Neuronal stem cell (in vitro differentiated cells): Measurements from ENCODE around the gene FMNL1.

Experiments used
- DNase-seq: peaks from one replicate; pipeline ENCODE4 v3.0.0-alpha.2; 2013; ENCODE audit warnings: low spot score
- H2AFZ ChIP-seq: one replicate; pipeline ENCODE4 v1.6.1; 2013; ENCODE audit warnings: mild to moderate bottlenecking, low read length, inconsistent platforms
- H2AK5ac ChIP-seq: 2 replicates; pipeline ENCODE4 v1.6.1; 2013; ENCODE audit warnings: low read depth, mild to moderate bottlenecking, inconsistent platforms, low read length, moderate library complexity, mixed read lengths
- H2BK120ac ChIP-seq: 2 replicates; pipeline ENCODE4 v1.6.1; 2013; ENCODE audit warnings: low read depth, mild to moderate bottlenecking, inconsistent platforms, low read length, moderate library complexity, mixed read lengths
- H2BK12ac ChIP-seq: one replicate; pipeline ENCODE4 v1.6.1; 2013; ENCODE audit warnings: low read length, inconsistent platforms
- H2BK15ac ChIP-seq: 2 replicates; pipeline ENCODE4 v1.6.1; 2013; ENCODE audit warnings: mild to moderate bottlenecking, low read length, inconsistent platforms, mixed read lengths
- H2BK5ac ChIP-seq: one replicate; pipeline ENCODE4 v1.6.1; 2013; ENCODE audit warnings: inconsistent platforms, mild to moderate bottlenecking, low read length, moderate library complexity
- H3K14ac ChIP-seq: one replicate; pipeline ENCODE4 v1.6.1; 2013; ENCODE audit warnings: low read length, inconsistent platforms
- H3K18ac ChIP-seq: 2 replicates; pipeline ENCODE4 v1.6.1; 2013; ENCODE audit warnings: low read length, inconsistent platforms
- H3K23ac ChIP-seq: 2 replicates; pipeline ENCODE4 v1.6.1; 2013; ENCODE audit warnings: low read depth, mild to moderate bottlenecking, mixed read lengths, low read length, inconsistent platforms; ENCODE audit not compliant: poor library complexity
- H3K27ac ChIP-seq: replicated peaks from 3 replicates; pipeline ENCODE4 v1.5.1; 2013; ENCODE audit warnings: low read length, inconsistent platforms
- H3K27me3 ChIP-seq, 3 experiments: 2 replicates each; pipeline ENCODE4 v1.6.1; 2013; ENCODE audit warnings: low read length in 3 of 3, mild to moderate bottlenecking in 2 of 3, inconsistent platforms in 1 of 3, low read depth in 1 of 3, mixed read lengths in 1 of 3, moderate library complexity in 1 of 3; ENCODE audit not compliant: control insufficient read depth in 3 of 3, insufficient read depth in 3 of 3
- H3K36me3 ChIP-seq, 2 donors: replicated peaks in 1 of 2; 2 replicates each; pipeline ENCODE4 v1.6.1; 2013; ENCODE audit warnings: low read length in 2 of 2; ENCODE audit not compliant: control insufficient read depth in 2 of 2, insufficient read depth in 2 of 2
- H3K4ac ChIP-seq: 2 replicates; pipeline ENCODE4 v1.6.1; 2013; ENCODE audit warnings: inconsistent platforms, mild to moderate bottlenecking, low read length, moderate library complexity
- H3K4me1 ChIP-seq, 2 donors: 1 replicate in 1 of 2; 2 replicates in 1 of 2; pipeline ENCODE4 v1.6.1; 2013; ENCODE audit warnings: low read length in 2 of 2, low read depth in 1 of 2; ENCODE audit not compliant: control insufficient read depth in 2 of 2, insufficient read depth in 1 of 2
- H3K4me2 ChIP-seq: one replicate; pipeline ENCODE4 v1.6.1; 2013; ENCODE audit warnings: mild to moderate bottlenecking, low read length, inconsistent platforms; ENCODE audit not compliant: insufficient read depth, poor library complexity, severe bottlenecking
- H3K4me3 ChIP-seq, 2 donors: 2 replicates each; pipeline ENCODE4 v1.5.1; 2013; ENCODE audit warnings: low read length in 2 of 2, mild to moderate bottlenecking in 2 of 2, inconsistent platforms in 1 of 2, moderate library complexity in 1 of 2
- H3K79me1 ChIP-seq: one replicate; pipeline ENCODE4 v1.6.1; 2013; ENCODE audit warnings: low read depth, mild to moderate bottlenecking, inconsistent platforms, low read length, moderate library complexity
- H3K9ac ChIP-seq: one replicate; pipeline ENCODE4 v1.6.1; 2013; ENCODE audit warnings: mild to moderate bottlenecking, low read depth, low read length, inconsistent platforms; ENCODE audit not compliant: poor library complexity
- H3K9me3 ChIP-seq, 2 donors: replicated peaks in 1 of 2; 2 replicates each; pipeline versions ENCODE3 to v1.6.1; 2013; ENCODE audit warnings: low read length in 2 of 2, mild to moderate bottlenecking in 2 of 2, inconsistent platforms in 1 of 2, low read depth in 1 of 2, mixed read lengths in 1 of 2, moderate library complexity in 1 of 2; ENCODE audit not compliant: control insufficient read depth in 2 of 2, insufficient read depth in 1 of 2
- H4K8ac ChIP-seq: one replicate; pipeline ENCODE4 v1.6.1; 2013; ENCODE audit warnings: low read depth, mild to moderate bottlenecking, inconsistent platforms, low read length, moderate library complexity
- H4K91ac ChIP-seq: one replicate; pipeline ENCODE4 v1.6.1; 2013; ENCODE audit warnings: low read length, low read depth, mild to moderate bottlenecking, inconsistent platforms; ENCODE audit not compliant: poor library complexity
- WGBS, 2 donors: extraction: QIAGEN DNeasy Blood & Tissue Kit; methylation state at CpG; one replicate each; pipeline ENCODE4 v1.1.7; 2013; ENCODE audit warnings: missing lambda C conversion rate in 2 of 2, mixed read lengths in 1 of 2; ENCODE audit not compliant: insufficient read length in 2 of 2, insufficient replicate concordance in 1 of 2; ENCODE audit errors: extremely low coverage in 2 of 2; 5-methylcytosine and 5-hydroxymethylcytosine counted together

The FMNL1 gene

GRCh38 chr17:45244725-45245656 lies 23.3 kb downstream of the FMNL1 start:
- no peak overlapping the region for H2BK15ac ChIP-seq
- peak overlapping the region; percentile 89 for H3K14ac ChIP-seq
- no peak overlapping the region for H4K8ac ChIP-seq
- no peaks in the 10 kb centered on the region for H3K36me3 ChIP-seq
- H3K4me3 ChIP-seq: no peak overlapping the region
- peak overlapping the region; percentile 83 for H2AK5ac ChIP-seq
- peaks cover 8% of the 10 kb centered on the region for H3K79me1 ChIP-seq
- peaks cover 0 to 75% (median 5%) of the 10 kb centered on the region in 3 experiments for H3K27me3 ChIP-seq
- H3K4ac ChIP-seq: no peak overlapping the region
- H3K4me2 ChIP-seq: no peak overlapping the region
- no peaks in the 10 kb centered on the region for H3K9me3 ChIP-seq
- DNase-seq: no peak
- H4K91ac ChIP-seq: no peak overlapping the region
- peaks cover 5 to 22% of the 10 kb centered on the region in 2 donors for H3K4me1 ChIP-seq
- no peak overlapping the region for H3K18ac ChIP-seq
- H2BK12ac ChIP-seq: no peak overlapping the region
- H2BK120ac ChIP-seq: no peak overlapping the region
- no peak overlapping the region for H3K27ac ChIP-seq
- peak overlapping the region; percentile 61 for H3K23ac ChIP-seq
- no peak overlapping the region for H2BK5ac ChIP-seq
- H2AFZ ChIP-seq: no peak overlapping the region
- no CpG with 5 or more reads among the region's 21 CpGs for WGBS, 2 donors
- peak overlapping the region; percentile 35 for H3K9ac ChIP-seq

- WGBS, 2 donors: no CpG with 5 or more reads among the region's 8 CpGs
These were observed 24.7 kb downstream of the FMNL1 start for GRCh38 chr17:45246338-45246737.

GRCh38 chr17:45246861-45247428 lies 25.3 kb downstream of the FMNL1 start:
- Histone ChIP-seq H2BK5ac (peak overlapping the region; percentile 94), H3K36me3 (peaks cover 0 to 4% of the 10 kb centered on the region in 2 donors), H3K14ac (peak overlapping the region; percentile 97), H3K4ac (no peak overlapping the region), H4K8ac (no peak overlapping the region), H4K91ac (no peak overlapping the region), H3K23ac (peak overlapping the region; percentile 38), H2AFZ (peak overlapping the region; percentile 100), H2AK5ac (peak overlapping the region; percentile 86), H3K79me1 (peaks cover 6% of the 10 kb centered on the region), H3K27ac (peak overlapping the region; percentile 96), H2BK120ac (peak overlapping the region; percentile 73), H3K4me1 (peaks cover 5 to 15% of the 10 kb centered on the region in 2 donors), H3K9me3 (peaks cover 0 to 7% of the 10 kb centered on the region in 2 donors), H2BK12ac (no peak overlapping the region), H3K4me2 (peak overlapping the region; percentile 87), H3K18ac (peak overlapping the region; percentile 99), H3K27me3 (peaks cover 0 to 58% (median 0%) of the 10 kb centered on the region in 3 experiments), H3K9ac (peak overlapping the region; percentile 90), H2BK15ac (peak overlapping the region; percentile 81), H3K4me3 (peak overlapping the region; percentile 62 to 86)
- DNase-seq: peak; percentile 64
- no CpG with 5 or more reads among the region's 33 CpGs for WGBS, 2 donors

More at GRCh38 chr17:45246338-45246737, 24.7 kb downstream of the FMNL1 start:
- peak overlapping the region; percentile 5 for H3K18ac ChIP-seq
- peaks cover 5 to 15% of the 10 kb centered on the region in 2 donors for H3K4me1 ChIP-seq
- H4K8ac ChIP-seq: no peak overlapping the region
- H3K36me3 ChIP-seq: peaks cover 0 to 4% of the 10 kb centered on the region in 2 donors
- peak overlapping the region; percentile 2 for H2BK12ac ChIP-seq
- no peak overlapping the region for H3K14ac ChIP-seq
- peak overlapping the region; percentile 100 for H2AFZ ChIP-seq
- H3K79me1 ChIP-seq: peaks cover 6% of the 10 kb centered on the region
- H3K27me3 ChIP-seq: peaks cover 0 to 62% (median 0%) of the 10 kb centered on the region in 3 experiments
- H3K9ac ChIP-seq: peak overlapping the region; percentile 54
- H2AK5ac ChIP-seq: peak overlapping the region; percentile 86
- H2BK120ac ChIP-seq: no peak overlapping the region
- no peak overlapping the region for H3K27ac ChIP-seq
- no peak overlapping the region for H4K91ac ChIP-seq
- DNase-seq: no peak
- peaks cover 0 to 7% of the 10 kb centered on the region in 2 donors for H3K9me3 ChIP-seq
- H3K23ac ChIP-seq: no peak overlapping the region
- no peak overlapping the region for H2BK15ac ChIP-seq
- peak overlapping the region; percentile 87 for H3K4me2 ChIP-seq
- H3K4me3 ChIP-seq: peak overlapping the region; percentile 62 to 86
- H2BK5ac ChIP-seq: no peak overlapping the region
- H3K4ac ChIP-seq: no peak overlapping the region
